ENCODE data around the gene KDELR1. TPM values are rescaled to one million over a fixed set of nuclear protein-coding genes. Genes with fewer than 3 reads are reported as not detected.
"Not testable (repeated sequence)": the region's sequence is repeated elsewhere in the genome, so short reads cannot be mapped to it uniquely, and the experiment has no call there.

The KDELR1 gene
- total RNA-seq, 1 experiment from 2014 or later: 200 TPM

DNA sequence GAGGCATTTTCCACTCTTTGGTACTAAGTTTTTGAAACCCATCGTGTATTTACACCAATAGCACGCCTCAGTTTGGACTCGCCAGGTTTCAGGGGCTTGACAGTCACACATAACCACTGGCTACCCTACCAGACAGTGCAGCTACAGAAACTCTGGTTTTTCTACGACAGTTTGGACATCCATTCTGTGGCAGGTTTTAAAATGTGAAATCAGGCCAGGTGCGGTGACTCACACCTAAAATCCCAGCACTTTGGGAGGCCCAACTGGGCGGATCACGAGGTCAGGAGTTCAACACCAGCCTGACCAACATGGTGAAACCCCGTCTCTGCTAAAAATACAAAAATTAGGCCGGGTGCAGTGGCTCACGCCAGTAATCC lies 13.2 kb downstream of the KDELR1 start:
- no TSS peak for BruUV-seq (replicated peaks)
- H3K9me3 ChIP-seq (ENCODE audit: low read depth, low read length, poor library complexity, severe bottlenecking): no peaks in the 10 kb centered on the region
- H3K27ac ChIP-seq (ENCODE audit: low read depth, low read length, poor library complexity, severe bottlenecking): no peak overlapping the region
- POLR2A ChIA-PET (ENCODE audit: low non-redundant PET): no interaction called here
- no peak overlapping the region for H3K4me3 ChIP-seq (ENCODE audit: low read depth, low read length, poor library complexity, severe bottlenecking)
- intact Hi-C loops (cut with micrococcal nuclease; ENCODE audit: unreplicated experiment): no loop called here
- CTCF ChIA-PET: interaction anchor here (0.6 to 0.7 kb wide), 2 partner anchors 410 to 1771 kb away, joined by 3 read pairs; no protein-coding TSS in a partner anchor
- peaks cover 3% of the 10 kb centered on the region for H3K4me1 ChIP-seq (ENCODE audit: insufficient read depth, low read length, poor library complexity, severe bottlenecking)
- no peak for DNase-seq (ENCODE audit: low spot score)
- TF ChIP-seq, protein P1, sequence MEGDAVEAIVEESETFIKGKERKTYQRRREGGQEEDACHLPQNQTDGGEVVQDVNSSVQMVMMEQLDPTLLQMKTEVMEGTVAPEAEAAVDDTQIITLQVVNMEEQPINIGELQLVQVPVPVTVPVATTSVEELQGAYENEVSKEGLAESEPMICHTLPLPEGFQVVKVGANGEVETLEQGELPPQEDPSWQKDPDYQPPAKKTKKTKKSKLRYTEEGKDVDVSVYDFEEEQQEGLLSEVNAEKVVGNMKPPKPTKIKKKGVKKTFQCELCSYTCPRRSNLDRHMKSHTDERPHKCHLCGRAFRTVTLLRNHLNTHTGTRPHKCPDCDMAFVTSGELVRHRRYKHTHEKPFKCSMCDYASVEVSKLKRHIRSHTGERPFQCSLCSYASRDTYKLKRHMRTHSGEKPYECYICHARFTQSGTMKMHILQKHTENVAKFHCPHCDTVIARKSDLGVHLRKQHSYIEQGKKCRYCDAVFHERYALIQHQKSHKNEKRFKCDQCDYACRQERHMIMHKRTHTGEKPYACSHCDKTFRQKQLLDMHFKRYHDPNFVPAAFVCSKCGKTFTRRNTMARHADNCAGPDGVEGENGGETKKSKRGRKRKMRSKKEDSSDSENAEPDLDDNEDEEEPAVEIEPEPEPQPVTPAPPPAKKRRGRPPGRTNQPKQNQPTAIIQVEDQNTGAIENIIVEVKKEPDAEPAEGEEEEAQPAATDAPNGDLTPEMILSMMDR (conservative IDR thresholded peaks at IDR 0.05; ENCODE audit: low read depth, low read length): no peak
- no peak for TF ChIP-seq EZH2 (IDR thresholded peaks at IDR 0.05; ENCODE audit: borderline replicate concordance, low read depth, low read length, poor library complexity, severe bottlenecking)
- H3K36me3 ChIP-seq (ENCODE audit: insufficient read depth, low read length, poor library complexity, severe bottlenecking): peaks cover 16% of the 10 kb centered on the region
- H3K27me3 ChIP-seq (replicated peaks; ENCODE audit: insufficient read depth, low read depth, low read length, poor library complexity): no peaks in the 10 kb centered on the region

DNA sequence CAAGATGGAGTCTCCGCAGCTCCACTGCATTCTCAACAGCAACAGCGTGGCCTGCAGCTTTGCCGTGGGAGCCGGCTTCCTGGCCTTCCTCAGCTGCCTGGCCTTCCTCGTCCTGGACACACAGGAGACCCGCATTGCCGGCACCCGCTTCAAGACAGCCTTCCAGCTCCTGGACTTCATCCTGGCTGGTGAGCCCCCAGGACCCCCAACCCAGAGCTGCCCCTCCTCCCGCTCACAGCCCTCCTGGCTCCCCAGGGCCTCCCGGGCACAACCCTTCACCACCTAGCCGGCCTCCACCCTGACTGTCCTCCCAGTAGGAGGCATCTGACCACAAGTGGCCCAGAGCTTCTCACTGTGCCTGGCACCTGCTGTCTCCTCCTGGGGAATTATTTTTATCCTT lies 17.8 kb downstream of the KDELR1 start:
- H3K4me1 ChIP-seq (ENCODE audit: insufficient read depth, low read length, poor library complexity, severe bottlenecking): peaks cover 12% of the 10 kb centered on the region
- H3K9me3 ChIP-seq (ENCODE audit: low read depth, low read length, poor library complexity, severe bottlenecking): no peaks in the 10 kb centered on the region
- intact Hi-C loops (cut with micrococcal nuclease; ENCODE audit: unreplicated experiment): no loop called here
- H3K27ac ChIP-seq (ENCODE audit: low read depth, low read length, poor library complexity, severe bottlenecking): no peak overlapping the region
- ChIA-PET POLR2A (ENCODE audit: low non-redundant PET) (interaction anchor here (0.7 kb wide), 1 partner anchor 118 kb away, joined by 5 read pairs; the partner anchor contains the start of gene CARD8), CTCF (interaction anchor here (2.8 kb wide), 1 partner anchor 17 kb away, joined by 10 read pairs; the partner anchor contains the start of gene KDELR1)
- DNase-seq (ENCODE audit: low spot score): no peak
- H3K4me3 ChIP-seq (ENCODE audit: low read depth, low read length, poor library complexity, severe bottlenecking): no peak overlapping the region
- TF ChIP-seq, protein P1 (conservative IDR thresholded peaks at IDR 0.05; ENCODE audit: low read depth, low read length): no peak
- no peak for TF ChIP-seq EZH2 (IDR thresholded peaks at IDR 0.05; ENCODE audit: borderline replicate concordance, low read depth, low read length, poor library complexity, severe bottlenecking)
- BruUV-seq (replicated peaks): no TSS peak
- no peaks in the 10 kb centered on the region for H3K36me3 ChIP-seq (ENCODE audit: insufficient read depth, low read length, poor library complexity, severe bottlenecking)
- H3K27me3 ChIP-seq (replicated peaks; ENCODE audit: insufficient read depth, low read depth, low read length, poor library complexity): no peaks in the 10 kb centered on the region

DNA sequence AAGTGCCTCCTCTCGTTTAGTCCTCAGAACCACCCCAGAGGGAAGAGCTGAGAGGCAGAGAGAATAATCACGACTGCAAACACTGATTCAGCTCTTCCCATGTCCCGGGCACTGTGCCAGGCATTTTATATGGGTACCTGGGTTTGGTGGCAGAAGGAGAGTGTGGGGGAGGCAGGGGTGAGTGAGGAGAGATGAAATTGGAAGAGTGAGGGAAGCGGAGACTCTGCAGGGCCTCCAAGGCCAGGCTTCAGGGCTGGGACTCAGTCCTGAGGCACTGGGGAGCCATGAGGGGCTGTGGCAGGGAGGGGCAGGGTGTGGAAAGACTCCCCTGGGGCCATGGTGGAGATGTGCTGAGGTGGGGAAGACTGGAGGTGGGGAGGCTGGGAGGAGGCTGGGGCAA lies 18.4 kb downstream of the KDELR1 start:
- H3K9me3 ChIP-seq (ENCODE audit: low read depth, low read length, poor library complexity, severe bottlenecking): no peaks in the 10 kb centered on the region
- H3K27ac ChIP-seq (ENCODE audit: low read depth, low read length, poor library complexity, severe bottlenecking): peak overlapping the region; percentile 0
- intact Hi-C loops (cut with micrococcal nuclease; ENCODE audit: unreplicated experiment): no loop called here
- peaks cover 12% of the 10 kb centered on the region for H3K4me1 ChIP-seq (ENCODE audit: insufficient read depth, low read length, poor library complexity, severe bottlenecking)
- no peak overlapping the region for H3K4me3 ChIP-seq (ENCODE audit: low read depth, low read length, poor library complexity, severe bottlenecking)
- POLR2A ChIA-PET (ENCODE audit: low non-redundant PET): no interaction called here
- CTCF ChIA-PET: interaction anchor here (2.8 kb wide), 1 partner anchor 18 kb away, joined by 10 read pairs; the partner anchor contains the start of gene KDELR1
- H3K27me3 ChIP-seq (replicated peaks; ENCODE audit: insufficient read depth, low read depth, low read length, poor library complexity): no peaks in the 10 kb centered on the region
- peak; percentile 78 for DNase-seq (ENCODE audit: low spot score)
- TF ChIP-seq, protein P1 (conservative IDR thresholded peaks at IDR 0.05; ENCODE audit: low read depth, low read length): no peak
- no peak for TF ChIP-seq EZH2 (IDR thresholded peaks at IDR 0.05; ENCODE audit: borderline replicate concordance, low read depth, low read length, poor library complexity, severe bottlenecking)
- no TSS peak for BruUV-seq (replicated peaks)
- H3K36me3 ChIP-seq (ENCODE audit: insufficient read depth, low read length, poor library complexity, severe bottlenecking): no peaks in the 10 kb centered on the region

DNA sequence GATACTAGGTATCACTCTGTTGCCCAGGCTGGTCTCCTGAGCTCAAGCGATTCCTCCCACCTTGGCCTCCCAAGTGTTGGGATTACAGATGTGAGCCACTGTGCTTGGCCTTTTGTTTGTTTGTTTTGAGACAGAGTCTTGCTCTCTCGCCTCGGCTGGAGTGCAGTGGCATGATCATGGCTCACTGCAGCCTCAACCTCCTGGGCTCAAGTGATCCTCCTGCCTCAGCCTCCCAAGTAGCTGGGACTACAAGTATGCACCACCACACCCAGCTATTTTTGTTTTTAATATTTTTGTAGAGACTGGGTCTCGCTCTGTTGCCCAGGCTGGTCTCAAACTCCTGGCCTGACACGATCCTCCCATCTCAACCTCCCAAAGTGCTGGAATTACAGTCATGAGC lies 19.6 kb downstream of the KDELR1 start:
- POLR2A ChIA-PET (ENCODE audit: low non-redundant PET); BruUV-seq (replicated peaks); intact Hi-C loops (cut with micrococcal nuclease; ENCODE audit: unreplicated experiment); H3K27me3 ChIP-seq (replicated peaks; ENCODE audit: insufficient read depth, low read depth, low read length, poor library complexity); H3K9me3 ChIP-seq (ENCODE audit: low read depth, low read length, poor library complexity, severe bottlenecking); H3K36me3 ChIP-seq (ENCODE audit: insufficient read depth, low read length, poor library complexity, severe bottlenecking); H3K27ac ChIP-seq (ENCODE audit: low read depth, low read length, poor library complexity, severe bottlenecking); DNase-seq (ENCODE audit: low spot score); H3K4me3 ChIP-seq (ENCODE audit: low read depth, low read length, poor library complexity, severe bottlenecking): not testable (repeated sequence)
- H3K4me1 ChIP-seq (ENCODE audit: insufficient read depth, low read length, poor library complexity, severe bottlenecking): peaks cover 12% of the 10 kb centered on the region
- CTCF ChIA-PET: interaction anchor here (2.8 kb wide), 1 partner anchor 19 kb away, joined by 10 read pairs; the partner anchor contains the start of gene KDELR1
